OCI-LY7 (cell line): ENCODE data around the gene RBPMS2. TPM values are rescaled to one million over a fixed set of nuclear protein-coding genes. Genes with fewer than 3 reads are reported as not detected.

Experiments
- BruUV-seq: library from RNA; stranded (reverse); fragments of 400-500 nt; replicated peaks from 2 replicates; lab custom pipeline; 2021; lab: Mats Ljungman, UMichigan
- CTCF ChIA-PET: fragments of 300-600 bp; sonication (Branson Sonifier 250); formaldehyde crosslinking; loops from one replicate; lab custom pipeline; 2022; ENCODE audit warnings: antibody characterized with exemption; ENCODE audit not compliant: unreplicated experiment; lab: Charles Lee
- POLR2A ChIA-PET: fragments of 300-600 bp; sonication (Branson Sonifier 250); formaldehyde crosslinking; loops from one replicate; lab custom pipeline; 2022; ENCODE audit warnings: antibody characterized with exemption; lab: Charles Lee
- DNase-seq: peaks from one replicate; pipeline ENCODE4 v3.0.0-alpha.2; 2015; ENCODE audit warnings: low spot score
- H2AFZ ChIP-seq: fragments of 200-600 bp; sonication (generic), shearing (Covaris generic); 2 replicates; pipeline ENCODE4 v1.6.1; 2014; ENCODE audit warnings: mild to moderate bottlenecking, antibody characterized with exemption, low read length, moderate library complexity
- H3K27ac ChIP-seq: fragments of 200-600 bp; sonication (generic); 2 replicates; pipeline ENCODE4 v1.5.1; 2014; ENCODE audit warnings: mixed run types, low read depth, mild to moderate bottlenecking, moderate library complexity, low read length, inconsistent platforms; ENCODE audit not compliant: poor library complexity, severe bottlenecking
- H3K36me3 ChIP-seq: fragments of 200-600 bp; sonication (generic); 2 replicates; pipeline ENCODE4 v1.6.1; 2014; ENCODE audit warnings: mild to moderate bottlenecking, antibody characterized with exemption, low read length, moderate library complexity, mixed read lengths; ENCODE audit not compliant: insufficient read depth
- H3K4me1 ChIP-seq: fragments of 200-600 bp; sonication (generic); 2 replicates; pipeline ENCODE4 v1.5.1; 2014; ENCODE audit warnings: mild to moderate bottlenecking, low read length; ENCODE audit not compliant: insufficient read depth, poor library complexity, severe bottlenecking
- H3K4me2 ChIP-seq: fragments of 200-600 bp; sonication (generic); 2 replicates; pipeline ENCODE4 v1.6.1; 2014; ENCODE audit warnings: mild to moderate bottlenecking, low read length
- H3K4me3 ChIP-seq: fragments of 200-600 bp; sonication (generic); 2 replicates; pipeline ENCODE4 v1.5.1; 2014; ENCODE audit warnings: mild to moderate bottlenecking, low read depth, low read length; ENCODE audit not compliant: poor library complexity, severe bottlenecking
- H3K79me2 ChIP-seq: fragments of 200-600 bp; sonication (generic); 2 replicates; pipeline ENCODE4 v1.6.1; 2016; ENCODE audit warnings: low read depth, mild to moderate bottlenecking, low read length, moderate library complexity, mixed read lengths; ENCODE audit not compliant: insufficient read depth
- H3K9me2 ChIP-seq: fragments of 200-600 bp; sonication (generic); 2 replicates; pipeline ENCODE4 v1.6.1; 2016; ENCODE audit warnings: mild to moderate bottlenecking, low read length, mixed read lengths; ENCODE audit not compliant: insufficient read depth
- H3K9me3 ChIP-seq: fragments of 200-600 bp; sonication (generic); 2 replicates; pipeline ENCODE4 v1.6.1; 2014; ENCODE audit warnings: mild to moderate bottlenecking, mixed run types, low read length, mixed read lengths
- H4K20me1 ChIP-seq: fragments of 200-600 bp; sonication (generic); 2 replicates; pipeline ENCODE4 v1.6.1; 2014; ENCODE audit warnings: mild to moderate bottlenecking, antibody characterized with exemption, low read length, moderate library complexity, mixed read lengths; ENCODE audit not compliant: insufficient read depth
- CTCF ChIP-seq: fragments of 200-600 bp; sonication (generic); conservative IDR thresholded peaks from 2 replicates; pipeline ENCODE4 v1.5.1; 2014; ENCODE audit warnings: mild to moderate bottlenecking, antibody characterized with exemption, low read length, moderate library complexity, mixed read lengths
- EZH2phosphoT487 ChIP-seq: fragments of 200-600 bp; sonication (generic); IDR thresholded peaks from 2 replicates; pipeline ENCODE4 v1.6.1; 2018; ENCODE audit warnings: low read depth, borderline replicate concordance, mild to moderate bottlenecking, mixed run types, antibody characterized with exemption, low read length, moderate library complexity, mixed read lengths
- intact Hi-C: fragments of 100-400 bp; cut with micrococcal nuclease; formaldehyde crosslinking; loops from one replicate; pipeline ENCODE4 v1.10.0; 2022; ENCODE audit not compliant: unreplicated experiment
- total RNA-seq, 2 experiments: library from RNA; depleted of rRNA in 1 of 2; stranded (reverse); fragments of >200 nt in 1 of 2; shearing (Covaris generic) in 1 of 2; gene quantifications; 2 replicates each; pipeline ENCODE4 v1.2.3, GENCODE V29; 2014 to 2022

The RBPMS2 gene
- total RNA-seq, 2 experiments from 2014 or later = not detected

DNA sequence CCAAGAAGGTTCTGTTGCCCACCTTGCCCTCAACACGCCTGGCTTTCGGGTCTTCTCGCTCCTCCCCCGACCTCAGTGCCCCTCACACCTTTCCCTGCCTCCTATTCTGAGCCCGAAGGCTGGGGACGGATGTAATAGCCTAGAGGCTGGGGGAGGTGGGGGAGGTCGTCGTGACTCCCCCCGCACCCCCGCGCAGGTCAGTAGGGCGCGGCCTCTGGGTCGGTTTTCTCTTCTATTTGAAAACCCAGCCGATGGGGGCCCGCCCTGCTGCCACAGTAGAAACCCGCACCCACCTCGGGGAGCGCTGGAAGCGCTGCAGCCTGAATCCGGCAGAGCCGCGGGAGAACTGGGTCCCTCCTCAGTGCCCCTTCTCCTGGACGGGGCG, 1.0 kb upstream of the RBPMS2 start:
- Histone ChIP-seq H3K4me2 (no peak overlapping the region), H3K9me2 (no peaks in the 10 kb centered on the region), H3K27ac (no peak overlapping the region), H4K20me1 (no peaks in the 10 kb centered on the region), H3K36me3 (no peaks in the 10 kb centered on the region), H2AFZ (no peak overlapping the region), H3K79me2 (no peaks in the 10 kb centered on the region), H3K4me3 (no peak overlapping the region), H3K9me3 (no peaks in the 10 kb centered on the region), H3K4me1 (no peaks in the 10 kb centered on the region)
- intact Hi-C loops = no loop called here
- no TSS peak for BruUV-seq
- no peak for DNase-seq
- no peak for TF ChIP-seq EZH2phosphoT487
- TF ChIP-seq CTCF = no peak
- ChIA-PET CTCF (no interaction called here), POLR2A (no interaction called here)

DNA sequence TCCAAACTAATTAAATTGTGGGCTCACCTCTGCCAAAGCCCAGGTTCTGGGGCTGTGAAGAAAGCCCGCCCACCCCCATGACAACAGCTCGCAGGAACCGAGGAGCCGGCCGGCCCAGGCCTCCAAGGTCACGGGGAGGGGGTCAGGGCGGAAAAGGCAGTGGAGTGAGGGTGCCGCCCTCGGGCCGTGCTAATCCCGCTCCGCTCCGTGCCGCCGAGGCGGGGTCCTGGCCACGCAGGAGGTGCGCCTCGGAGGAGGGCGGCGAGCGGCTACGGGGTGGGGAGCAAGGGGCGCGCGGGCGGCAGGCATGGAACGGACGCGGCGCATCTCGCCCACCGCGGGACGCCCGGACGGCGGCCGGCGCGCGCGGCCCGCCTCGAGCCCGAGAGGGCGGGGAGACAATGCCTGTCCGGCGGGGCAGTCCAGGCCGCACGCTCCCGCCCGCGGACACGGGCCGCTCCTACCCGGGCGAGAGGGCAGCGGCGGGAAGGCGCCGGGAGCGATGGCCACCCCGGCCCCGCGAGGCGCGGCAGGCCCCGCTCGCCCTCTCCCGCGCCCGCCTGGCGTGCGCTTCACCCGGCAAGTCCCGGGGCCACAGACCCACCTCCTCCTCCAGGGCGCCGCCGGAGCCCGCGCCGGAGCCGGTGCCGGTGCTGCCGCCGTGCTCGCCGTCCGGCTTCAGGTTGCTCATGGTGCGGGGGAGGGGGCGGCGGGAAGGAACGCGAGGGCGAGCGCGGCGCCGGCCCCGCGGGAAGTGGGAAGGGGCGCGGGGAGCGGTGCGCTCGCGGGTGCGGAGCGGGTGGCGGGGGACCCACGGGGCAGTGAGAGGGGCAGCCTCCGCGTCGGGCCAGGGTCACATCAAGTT, 528 bp downstream of the RBPMS2 start:
- no peak overlapping the region for H3K27ac ChIP-seq
- H3K4me3 ChIP-seq = no peak overlapping the region
- no peak overlapping the region for H2AFZ ChIP-seq
- CTCF ChIA-PET = no interaction called here
- H3K79me2 ChIP-seq = no peaks in the 10 kb centered on the region
- TF ChIP-seq CTCF (no peak), EZH2phosphoT487 (no peak)
- intact Hi-C loops = no loop called here
- no peak overlapping the region for H3K4me2 ChIP-seq
- no peaks in the 10 kb centered on the region for H3K9me3 ChIP-seq
- H3K9me2 ChIP-seq = no peaks in the 10 kb centered on the region
- POLR2A ChIA-PET = no interaction called here
- H4K20me1 ChIP-seq = no peaks in the 10 kb centered on the region
- H3K4me1 ChIP-seq = no peaks in the 10 kb centered on the region
- no TSS peak for BruUV-seq
- no peaks in the 10 kb centered on the region for H3K36me3 ChIP-seq
- DNase-seq = no peak

GRCh38 chr15:64774037-64774628, 1.3 kb downstream of the RBPMS2 start:
- BruUV-seq = no TSS peak
- no peak overlapping the region for H2AFZ ChIP-seq
- H4K20me1 ChIP-seq = no peaks in the 10 kb centered on the region
- no peaks in the 10 kb centered on the region for H3K4me1 ChIP-seq
- intact Hi-C loops = no loop called here
- no peak overlapping the region for H3K4me2 ChIP-seq
- no peaks in the 10 kb centered on the region for H3K36me3 ChIP-seq
- POLR2A ChIA-PET = no interaction called here
- DNase-seq = no peak
- TF ChIP-seq EZH2phosphoT487 (no peak), CTCF (no peak)
- no peaks in the 10 kb centered on the region for H3K9me2 ChIP-seq
- CTCF ChIA-PET = no interaction called here
- H3K4me3 ChIP-seq = no peak overlapping the region
- no peaks in the 10 kb centered on the region for H3K9me3 ChIP-seq
- no peaks in the 10 kb centered on the region for H3K79me2 ChIP-seq
- no peak overlapping the region for H3K27ac ChIP-seq
